ENCODE measurements around the gene VGLL4.

The VGLL4 gene

DNA sequence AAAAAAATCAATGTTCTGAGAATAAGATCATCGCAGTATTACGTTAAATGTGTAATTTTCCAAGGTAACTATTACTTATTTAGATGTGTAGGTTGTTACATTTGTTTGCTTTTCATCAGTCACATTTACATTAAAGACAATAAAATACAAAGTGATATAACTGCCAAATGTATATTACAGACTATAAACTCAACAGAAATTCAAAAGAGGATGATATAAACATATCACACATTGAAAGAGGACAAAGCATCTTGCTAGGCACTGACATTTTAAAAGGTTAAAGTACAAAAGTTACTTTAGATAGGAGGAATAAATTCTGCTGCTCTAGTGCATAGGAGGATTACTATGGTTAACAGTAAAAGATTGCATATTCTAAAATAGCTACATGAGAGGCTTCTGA is 16.1 kb downstream of the VGLL4 start:
- no peak for ATAC-seq
- DNase-seq = no peak

DNA sequence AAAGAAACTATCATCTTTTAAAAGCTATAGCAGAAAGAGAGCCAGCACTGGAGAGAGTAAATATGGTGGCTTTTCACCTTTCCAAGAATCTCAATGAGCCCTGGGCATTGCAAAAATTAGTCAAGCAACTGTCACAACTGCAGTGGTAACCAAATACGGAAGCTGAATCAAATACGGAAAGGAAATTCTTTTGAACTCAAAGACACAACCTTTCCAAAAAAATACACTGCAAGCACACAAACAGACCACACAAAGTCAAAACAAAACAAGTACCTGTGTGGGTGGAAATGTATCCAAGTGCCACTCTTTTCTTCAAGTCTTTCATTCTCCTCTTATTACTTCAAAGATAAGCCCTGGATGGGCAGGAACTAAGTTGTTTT is 17.6 kb downstream of the VGLL4 start:
- DNase-seq (no peak), ATAC-seq (peak; percentile 68)

DNA sequence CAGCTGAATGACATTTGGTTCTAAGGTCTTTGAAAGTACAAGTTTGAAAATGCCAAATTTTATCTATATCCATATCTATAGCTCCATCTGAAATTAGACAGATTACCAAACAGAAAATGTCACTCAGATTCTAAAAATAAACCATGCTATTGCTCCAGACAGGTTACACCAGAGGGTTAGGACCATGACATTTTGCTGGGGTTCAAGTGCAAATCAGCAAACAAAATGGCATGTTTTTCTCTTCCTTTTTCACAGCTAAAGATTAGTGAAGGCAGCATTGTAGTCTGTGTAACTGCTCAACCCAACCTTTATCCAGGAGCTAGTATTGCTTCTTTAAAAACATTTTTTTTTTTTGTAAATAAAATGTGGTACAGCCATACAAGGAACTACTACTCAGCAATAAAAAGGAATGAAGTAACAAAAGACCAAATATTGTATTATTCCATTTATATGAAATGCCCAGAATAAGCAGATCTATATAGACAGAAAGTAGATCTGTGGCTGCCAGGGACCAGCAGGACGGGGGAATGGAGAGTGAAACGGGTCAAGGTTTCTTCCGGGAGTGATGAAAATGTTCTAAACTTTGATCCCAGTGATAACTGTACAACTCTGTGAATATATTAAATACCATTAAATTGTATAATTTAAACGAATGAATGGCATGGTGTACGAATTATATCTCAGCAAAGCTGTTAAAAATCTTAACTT is 18.2 kb downstream of the VGLL4 start:
- DNase-seq = no peak
- ATAC-seq = no peak

DNA sequence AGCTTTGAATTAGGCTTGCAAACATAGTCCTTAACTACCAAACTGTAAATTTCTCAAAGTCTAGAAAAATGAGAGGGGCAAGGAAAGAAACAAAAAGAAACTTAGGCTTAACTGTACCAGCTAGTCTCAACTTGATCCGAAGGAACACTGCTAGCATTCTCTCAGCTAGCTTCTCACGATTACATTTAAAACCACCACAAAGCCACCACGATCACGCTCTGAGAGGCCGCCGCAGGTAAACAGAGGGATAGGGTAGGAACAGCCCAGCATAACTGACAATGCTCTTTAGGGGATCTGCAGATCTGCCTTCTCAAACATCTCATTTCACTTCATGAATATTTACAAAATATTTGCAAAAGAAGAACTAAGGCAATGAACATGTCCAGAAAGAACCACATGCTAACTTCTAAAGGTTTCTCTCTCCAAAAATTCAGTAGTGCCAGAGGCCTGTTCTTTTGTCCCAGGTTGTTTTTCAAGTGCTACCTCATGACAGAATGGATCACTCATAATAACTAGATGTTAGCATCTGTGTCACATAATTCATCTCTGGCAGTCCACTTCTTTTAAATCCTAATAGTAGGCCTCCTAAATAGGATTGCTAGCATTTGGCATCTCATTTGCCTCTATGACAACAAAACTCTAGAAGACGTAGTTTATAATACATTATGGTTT is 18.9 kb downstream of the VGLL4 start:
- ATAC-seq (peak; percentile 10), DNase-seq (no peak)

DNA sequence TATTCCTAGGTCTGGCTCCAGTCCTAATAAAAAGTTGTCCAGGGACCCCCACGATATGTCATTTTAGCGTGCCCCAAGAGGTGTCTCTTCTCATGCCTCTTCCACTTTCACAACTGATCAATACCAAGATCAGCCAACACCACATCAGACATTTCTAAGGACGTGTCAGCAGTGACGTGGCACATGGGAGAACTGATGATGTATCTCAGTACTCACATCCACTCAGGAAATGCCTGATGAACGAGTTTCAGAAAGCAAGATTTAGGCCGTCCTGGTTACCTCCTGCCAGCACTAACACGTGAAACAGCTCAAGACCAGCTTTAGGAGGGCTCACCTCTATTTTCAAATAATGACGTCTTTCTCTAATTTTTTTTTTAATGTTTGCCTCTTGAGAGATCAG is 19.6 kb downstream of the VGLL4 start:
- peak; percentile 74 for DNase-seq
- peak; percentile 92 for ATAC-seq

DNA sequence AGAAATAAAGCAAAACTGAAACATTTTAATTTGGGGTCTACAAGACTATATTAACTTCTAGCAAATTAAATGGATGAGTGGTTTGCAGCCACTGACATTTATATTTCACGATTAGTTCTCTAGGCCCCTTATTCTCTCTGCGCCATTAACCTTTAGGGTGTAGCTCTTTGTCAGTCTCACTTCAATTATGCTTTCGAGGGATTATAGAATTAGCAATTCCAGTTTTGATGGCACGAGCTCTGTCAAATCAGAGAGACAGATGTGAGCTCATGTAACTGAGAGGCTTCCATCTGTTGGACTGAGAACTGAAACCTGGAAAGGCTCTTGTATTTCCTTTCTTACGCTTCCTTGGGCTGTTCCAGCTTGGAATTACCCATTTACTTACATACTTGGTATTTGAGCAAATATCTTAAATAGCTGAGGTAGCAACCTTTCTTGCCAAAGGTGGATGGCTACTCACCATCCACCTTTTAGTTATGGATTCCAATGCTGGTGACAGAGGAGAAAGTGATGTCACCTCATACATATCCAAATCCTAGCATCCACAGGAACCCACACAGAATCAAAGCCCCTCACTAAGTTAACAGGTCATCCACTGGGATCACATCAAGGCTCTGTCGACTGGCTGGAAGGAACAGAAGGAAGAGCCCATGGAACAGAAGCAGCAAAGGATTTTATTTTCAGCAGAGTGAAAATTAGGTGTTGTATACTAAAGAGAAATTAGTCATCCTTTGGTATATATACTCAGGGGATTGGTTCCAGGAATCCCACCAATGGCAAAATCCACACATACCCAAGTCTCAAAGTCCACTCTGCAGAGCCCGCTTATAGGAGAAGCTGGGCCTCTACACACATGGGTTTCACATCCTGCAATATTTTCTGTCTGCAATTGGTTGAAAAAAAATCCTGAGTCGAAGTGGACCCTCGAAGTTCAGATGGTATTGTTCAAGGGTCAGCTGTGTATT is 20.8 kb downstream of the VGLL4 start:
- ATAC-seq = no peak
- no peak for DNase-seq

DNA sequence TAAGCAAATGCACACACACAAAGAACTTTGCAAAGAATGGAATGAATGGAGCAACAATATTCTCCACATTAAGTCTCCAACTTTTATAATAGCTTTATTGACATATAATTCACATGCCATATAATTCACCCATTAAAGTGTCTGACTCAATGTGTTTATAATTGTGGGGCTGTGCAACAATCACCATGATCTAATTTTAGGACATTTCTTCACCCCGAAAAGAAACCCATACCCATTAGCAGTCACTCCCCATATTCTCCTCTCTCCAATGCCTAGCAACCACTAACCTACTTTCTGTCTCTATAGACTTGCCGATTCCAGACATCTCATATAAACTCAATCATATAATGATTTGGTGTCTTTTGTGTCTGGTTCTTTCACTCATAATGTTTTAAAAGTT is 22.6 kb downstream of the VGLL4 start:
- ATAC-seq = no peak
- no peak for DNase-seq

DNA sequence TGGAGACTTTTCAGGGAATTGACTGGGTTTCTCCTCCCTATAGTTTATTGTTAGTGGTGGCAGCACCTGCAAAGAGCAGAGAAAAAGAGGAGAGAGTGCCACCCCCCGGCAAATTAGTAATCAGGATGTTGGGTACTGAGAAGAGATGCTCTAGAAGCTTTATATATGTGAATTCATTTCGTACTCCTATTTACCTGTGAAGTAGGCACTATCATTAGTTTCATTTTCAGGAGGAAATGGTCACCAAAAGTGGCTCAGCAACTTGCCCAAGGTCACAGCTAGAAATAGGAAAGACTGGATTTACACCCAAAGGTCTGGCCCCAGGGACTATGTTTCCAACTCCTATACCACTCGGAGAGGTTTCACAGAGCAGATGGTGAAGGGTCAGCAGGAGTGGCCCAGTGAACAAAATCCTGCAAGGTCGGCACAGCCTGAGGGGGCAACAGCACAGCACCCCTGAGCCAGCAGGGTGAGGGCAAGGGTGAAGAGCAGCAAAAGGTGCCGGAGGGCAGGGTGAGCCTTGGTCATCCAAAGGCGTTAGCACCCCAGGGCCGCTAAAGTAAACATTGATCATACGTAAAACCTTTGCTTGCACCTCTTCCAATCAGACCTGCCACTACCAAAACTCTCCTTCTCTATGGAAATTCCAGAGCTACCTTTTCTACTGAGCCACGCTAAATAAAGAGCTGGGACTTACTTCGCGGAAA is 23.6 kb downstream of the VGLL4 start:
- ATAC-seq (no peak), DNase-seq (no peak)

DNA sequence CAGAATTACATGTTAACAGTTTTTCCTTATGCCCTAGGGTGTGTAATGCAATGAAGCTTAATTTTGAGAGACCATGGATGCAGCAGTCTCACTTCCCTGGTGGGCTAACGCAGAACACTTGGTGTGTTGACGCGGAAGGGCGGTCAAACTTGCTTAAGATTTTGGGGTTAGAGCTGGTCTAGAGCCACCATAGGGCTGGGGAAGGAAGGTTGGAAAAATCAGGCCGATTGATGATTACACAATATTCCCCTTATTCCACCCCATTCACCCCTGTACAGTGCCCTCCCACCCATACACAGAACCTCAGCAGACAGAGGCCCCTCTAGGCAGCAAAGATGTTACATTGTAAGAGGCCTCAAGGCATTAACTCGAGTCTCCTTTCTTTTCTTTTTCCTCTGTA is 24.3 kb downstream of the VGLL4 start:
- ATAC-seq = no peak
- DNase-seq = no peak

DNA sequence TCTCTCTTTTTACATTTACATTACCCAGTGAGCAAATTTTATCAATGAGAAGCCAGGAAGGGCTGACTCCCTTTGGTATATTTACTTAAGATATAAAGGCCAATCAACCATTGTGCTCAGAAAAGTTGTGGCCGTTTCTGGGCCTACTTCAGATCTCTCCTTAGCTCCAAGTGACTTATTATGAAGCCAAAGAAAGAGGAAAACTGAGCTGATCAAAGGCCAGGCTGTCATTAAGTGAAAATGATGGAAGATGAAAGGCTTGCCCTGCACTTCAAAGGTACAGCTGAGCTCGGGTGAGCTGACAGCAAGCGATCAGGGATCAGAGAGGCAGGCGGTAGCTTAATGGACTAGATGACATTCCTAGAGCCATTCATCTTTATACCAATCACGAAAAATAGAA is 24.8 kb downstream of the VGLL4 start:
- no peak for DNase-seq
- no peak for ATAC-seq

DNA sequence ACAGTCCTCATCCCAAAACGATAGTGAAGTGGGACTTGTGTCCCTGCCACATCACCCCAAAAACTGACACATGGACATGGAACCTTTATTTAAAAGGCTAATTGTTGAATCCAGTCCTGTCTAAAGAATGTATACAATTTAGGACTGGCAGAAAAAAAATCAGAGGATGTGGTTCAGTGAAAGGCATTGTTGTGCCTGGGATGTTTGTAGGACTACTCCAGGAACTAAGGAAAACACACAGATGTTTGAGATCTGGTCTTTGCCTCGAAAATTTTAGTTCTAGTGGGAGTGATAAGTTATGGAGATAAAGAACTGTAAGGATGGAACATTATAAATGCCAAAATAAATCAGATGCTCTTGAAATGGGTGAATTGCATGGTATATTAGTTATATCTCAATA is 27.2 kb downstream of the VGLL4 start:
- ATAC-seq (no peak), DNase-seq (no peak)

DNA sequence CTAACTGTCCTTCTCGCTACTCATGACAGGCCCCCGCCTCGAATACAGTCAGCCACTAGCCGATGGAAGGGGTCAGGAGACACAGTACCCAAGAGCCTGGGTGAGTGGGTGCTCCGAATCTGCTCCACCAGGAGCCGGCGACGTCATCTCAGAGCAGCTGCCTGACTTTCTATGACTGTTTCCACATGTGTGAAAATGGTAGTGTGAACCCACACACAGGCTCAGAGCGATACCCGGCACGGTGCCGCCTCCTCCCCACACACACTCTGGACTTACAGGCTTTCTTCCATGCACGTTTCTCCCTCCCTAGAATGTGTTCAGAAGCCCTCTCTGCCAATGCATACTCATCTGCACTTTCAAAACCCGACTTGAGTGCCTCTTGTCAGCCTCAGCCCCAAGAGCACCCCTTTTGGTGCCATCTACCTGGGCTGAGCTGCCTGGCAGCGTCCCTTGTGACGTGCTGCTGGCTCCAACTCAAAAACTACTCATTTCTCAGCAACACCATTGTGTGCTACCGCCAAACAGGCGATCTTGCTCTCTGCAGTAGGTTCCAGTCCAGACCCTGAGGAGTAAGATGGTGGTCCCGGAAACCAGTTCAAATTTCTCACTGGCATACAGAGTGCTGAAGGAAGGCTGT is 29.7 kb downstream of the VGLL4 start:
- no peak for DNase-seq
- ATAC-seq = peak; percentile 19

DNA sequence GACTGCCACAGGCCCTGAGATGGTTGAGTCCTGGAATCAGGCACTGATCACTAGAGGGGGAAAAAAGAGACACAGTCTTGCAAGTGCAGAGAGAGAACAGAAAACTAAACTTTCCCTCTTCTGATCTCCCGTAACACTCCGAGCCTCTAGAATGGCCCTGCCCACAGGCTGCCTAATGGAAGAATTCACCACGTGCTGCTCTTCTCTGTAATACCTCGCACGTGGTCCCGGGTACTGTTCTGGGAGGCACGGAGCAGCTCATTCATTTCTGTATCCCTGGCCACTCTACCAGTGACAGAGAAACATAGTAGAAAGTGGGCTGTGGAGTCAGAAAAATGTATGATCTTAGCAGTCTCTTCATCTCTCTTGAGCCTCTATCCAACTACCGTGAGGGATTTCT is 30.4 kb downstream of the VGLL4 start:
- ATAC-seq = no peak
- no peak for DNase-seq

DNA sequence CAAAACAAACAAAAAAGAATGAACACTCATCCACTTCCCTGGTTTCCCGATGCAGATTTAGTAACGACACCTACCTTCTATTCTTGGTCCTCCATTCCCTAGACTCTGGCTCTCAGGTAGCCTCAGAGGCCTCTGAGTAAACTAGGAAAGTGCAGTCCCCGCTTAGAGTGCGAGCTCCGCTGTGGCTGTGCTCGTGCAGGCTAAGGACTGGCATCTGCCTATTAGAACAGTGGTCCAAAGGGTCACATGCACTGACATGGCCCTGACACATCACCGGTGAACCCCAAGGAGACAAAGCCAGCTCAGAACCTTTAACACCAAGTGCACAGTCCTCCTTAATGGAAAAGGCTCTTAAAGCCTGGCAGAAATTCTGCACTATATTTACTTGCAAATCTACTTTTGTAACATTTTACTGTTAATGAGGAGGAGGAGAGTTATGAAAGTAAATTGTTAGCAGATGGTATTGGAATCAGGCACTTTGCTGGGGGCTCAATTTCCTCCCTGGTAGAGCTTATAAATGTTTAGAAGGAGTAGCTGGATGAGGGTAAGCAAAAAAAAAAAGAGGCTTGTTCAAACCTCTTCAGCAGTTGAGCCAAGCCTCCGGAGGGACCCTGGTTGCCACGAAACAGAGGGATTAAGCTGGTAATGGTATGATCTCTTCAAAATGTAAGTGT is 31.1 kb downstream of the VGLL4 start:
- no peak for ATAC-seq
- DNase-seq = no peak

DNA sequence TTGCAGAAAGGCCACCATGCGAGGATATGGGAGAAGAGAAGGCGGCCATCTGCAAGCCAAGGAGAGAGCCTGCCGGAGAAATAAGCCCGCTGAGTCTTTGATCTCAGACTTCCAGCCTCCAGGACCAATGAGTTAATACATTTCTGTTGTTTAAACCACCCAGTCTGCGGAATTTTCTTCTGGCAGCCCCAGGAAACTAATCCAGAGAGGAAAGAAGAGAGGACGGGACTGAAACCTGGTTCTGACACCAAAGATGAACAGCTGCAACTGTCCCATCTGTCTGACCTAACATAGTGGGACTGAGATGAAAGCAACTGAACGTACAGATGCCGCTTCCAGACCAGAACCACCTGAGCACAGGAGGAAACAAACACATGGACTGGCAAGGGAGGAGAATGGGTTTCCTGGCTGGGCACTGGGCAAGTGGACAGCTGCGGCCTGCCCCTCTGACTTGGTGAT is 32.3 kb downstream of the VGLL4 start:
- no peak for ATAC-seq

DNA sequence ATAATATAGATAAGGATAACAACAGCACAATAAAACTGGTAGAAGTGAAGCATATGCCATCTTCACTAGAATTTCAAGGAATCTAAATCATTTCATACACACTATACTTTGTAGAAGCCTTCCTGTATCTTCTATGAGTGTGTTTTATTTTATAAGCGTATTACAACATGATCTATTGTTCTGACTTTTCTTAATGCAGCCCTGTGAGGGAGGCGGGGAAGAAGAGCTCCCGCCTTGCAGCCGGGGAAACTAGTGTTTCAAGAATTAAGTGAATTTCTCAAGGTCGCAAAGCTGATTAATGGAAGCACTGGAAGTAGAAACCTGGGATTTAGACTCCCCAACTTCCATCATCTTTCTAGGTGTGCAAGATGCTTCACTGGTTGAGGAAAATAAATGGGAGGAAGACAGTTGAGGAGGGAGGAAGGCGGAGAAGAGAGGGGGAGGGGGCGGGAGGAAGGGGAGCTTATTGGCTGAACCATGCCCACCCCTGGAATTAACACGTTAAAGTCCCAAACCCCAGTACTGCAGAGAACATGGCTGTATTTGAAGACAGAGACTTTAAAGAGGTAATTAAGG is 32.9 kb downstream of the VGLL4 start:
- DNase-seq (no peak), ATAC-seq (no peak)

More for the DNA sequence above, 32.3 kb downstream of the VGLL4 start:
- DNase-seq = no peak

DNA sequence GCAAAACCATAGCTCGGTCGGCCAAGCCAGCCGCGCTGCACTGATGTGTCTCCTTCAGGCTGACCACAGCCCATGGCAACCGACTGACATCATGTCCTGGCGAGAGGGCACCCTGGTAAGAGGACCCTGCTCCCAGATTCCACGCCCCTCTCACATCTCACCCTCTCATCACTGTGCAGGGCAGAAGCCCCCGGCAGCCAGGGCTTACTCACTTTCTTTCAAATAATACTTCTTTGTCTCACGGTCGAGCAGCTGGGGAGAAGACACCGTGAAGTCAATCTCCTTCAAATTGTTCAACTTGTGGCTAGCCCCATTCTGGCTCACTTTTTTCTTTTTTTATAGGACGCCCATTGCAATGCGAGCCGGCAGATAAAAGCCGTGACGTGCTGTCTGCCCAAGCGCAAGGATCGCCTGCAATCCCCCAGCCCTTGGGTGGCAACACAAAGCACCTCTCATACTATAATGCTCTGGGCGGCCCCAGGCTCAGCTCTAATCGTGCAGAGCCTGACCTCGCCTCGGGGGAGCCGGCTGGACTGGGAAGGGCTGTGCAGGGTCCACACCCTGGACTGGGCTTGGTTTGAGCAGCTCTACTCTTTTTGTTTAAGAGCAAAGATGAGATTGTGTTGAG is 33.6 kb downstream of the VGLL4 start:
- DNase-seq = no peak
- no peak for ATAC-seq

DNA sequence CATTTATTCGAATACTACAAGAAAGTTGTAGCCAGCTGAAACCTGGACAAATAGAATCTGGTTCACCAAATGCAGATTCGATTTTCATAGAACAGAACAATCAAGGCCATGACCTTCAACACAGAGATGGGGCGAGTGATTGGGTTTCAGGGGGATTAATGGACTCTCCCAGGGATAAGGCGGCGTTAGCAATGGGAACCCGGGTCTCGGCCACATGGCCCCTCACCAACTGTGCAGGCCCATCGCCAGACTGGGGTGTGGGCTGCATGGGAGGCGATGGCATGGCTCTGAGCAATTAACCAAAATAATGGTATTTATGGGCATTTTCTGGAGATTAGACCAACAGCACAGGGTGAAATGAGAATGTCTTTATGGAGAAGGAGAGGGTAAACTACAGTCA is 34.2 kb downstream of the VGLL4 start:
- ATAC-seq (no peak), DNase-seq (no peak)

DNA sequence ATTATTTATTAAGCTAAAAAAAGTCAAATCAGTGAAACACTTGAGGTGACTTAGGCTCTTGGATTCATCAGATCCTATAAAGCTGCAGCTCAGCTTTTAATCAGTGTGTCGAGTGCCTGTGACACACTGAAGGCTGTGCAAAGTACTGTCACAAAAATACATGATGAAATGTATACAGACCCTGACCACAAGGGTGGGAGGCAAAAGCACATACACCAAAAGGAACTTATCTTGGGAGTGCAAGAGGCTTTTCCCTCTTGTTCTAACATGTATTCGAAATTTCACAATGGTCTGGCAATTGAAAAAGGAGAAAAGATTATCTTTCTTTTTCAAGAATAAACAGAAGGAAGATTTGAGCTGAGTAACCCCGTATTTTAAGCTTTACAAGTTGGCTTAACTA is 35.9 kb downstream of the VGLL4 start:
- DNase-seq = no peak
- ATAC-seq = no peak

DNA sequence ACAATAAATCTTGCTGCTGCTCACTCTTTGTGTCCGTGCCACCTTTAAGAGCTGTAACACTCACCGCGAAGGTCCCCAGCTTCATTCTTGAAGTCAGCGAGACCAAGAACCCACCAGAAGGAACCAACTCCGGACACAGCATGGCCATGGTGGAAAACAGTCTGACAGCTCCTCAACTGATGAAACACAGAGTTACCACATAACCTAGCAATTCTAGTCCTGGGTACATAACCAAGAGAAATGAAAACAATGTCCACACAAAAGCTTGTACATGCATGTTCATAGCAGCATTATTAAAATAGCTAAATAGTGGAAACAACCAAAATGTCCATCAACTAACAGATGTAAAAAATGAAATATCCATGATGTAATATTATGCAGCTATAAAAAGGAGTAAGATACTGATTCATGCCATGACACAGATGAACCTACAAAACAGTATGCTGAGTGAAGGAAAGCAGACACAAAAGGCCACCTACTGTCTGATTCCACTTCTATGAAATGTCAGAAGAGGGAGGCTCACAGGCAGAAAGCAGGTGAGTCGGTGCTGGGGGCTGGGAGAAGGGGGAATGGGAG is 36.8 kb downstream of the VGLL4 start:
- no peak for DNase-seq
- no peak for ATAC-seq
